Cerebellar cortex (tissue), 1 donor: Measurements from ENCODE around the gene ERG28.

Experiments used
- DNase-seq: peaks from one replicate; pipeline ENCODE4 v3.0.0-alpha.2; 2015; ENCODE audit warnings: low spot score

ERG28 gene

DNA sequence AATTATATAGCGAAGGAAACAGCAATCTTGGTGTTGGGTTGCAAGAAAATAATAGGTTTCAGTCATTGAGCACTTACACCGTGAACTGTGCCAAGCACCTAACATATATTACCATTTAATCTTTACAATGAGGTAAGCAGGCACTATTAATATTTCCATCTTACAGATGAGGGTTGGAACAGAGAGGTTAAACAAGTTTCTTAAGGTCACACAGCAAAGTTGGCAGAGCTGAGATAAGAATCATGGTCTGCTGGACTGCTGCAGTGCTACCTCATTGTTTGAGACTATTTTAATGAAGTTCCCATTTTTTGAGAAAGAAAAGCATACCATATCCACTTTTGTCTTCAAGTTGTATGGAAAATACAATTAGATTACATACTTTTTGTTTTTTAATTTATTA lies 1.7 kb downstream of the ERG28 start:
- no peak for DNase-seq

DNA sequence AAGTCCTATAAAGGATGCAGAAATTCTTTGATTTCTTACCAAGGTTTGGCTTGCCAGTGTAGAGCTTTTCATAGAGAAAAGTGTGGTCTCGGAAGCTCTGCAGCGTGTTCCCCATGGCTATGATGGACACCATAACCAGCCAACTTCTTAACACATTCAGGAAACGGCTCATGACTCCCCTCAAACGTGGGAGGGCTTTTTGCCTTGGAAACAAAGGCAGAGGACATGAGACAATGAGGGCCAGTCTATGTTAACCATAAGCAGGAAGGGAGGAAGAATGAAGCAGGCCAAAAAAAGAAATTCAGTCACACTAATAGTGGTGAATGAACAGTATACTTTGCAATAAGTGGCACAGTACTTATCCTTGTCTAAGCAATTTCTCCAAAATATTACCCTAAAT lies 3.3 kb downstream of the ERG28 start:
- DNase-seq: no peak

DNA sequence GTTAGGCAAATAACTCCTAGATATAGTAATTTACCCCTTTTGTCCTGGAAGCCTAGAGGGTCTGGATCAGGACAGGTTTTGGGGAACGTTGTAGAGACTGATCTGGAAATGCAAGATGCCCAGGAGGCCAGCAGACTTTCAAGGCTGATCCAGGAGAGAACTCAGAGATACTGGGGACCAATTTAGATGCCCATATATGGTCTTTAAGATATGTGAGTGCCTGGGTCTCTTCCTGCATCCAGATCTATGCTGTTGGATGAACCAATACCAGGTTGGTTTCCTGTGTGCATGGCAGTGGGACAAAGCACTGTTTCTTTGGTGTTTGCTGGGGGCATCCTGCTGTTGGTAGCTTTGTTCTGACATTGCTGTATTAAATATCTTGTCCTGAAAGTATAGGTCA lies 5.4 kb downstream of the ERG28 start:
- DNase-seq: no peak

DNA sequence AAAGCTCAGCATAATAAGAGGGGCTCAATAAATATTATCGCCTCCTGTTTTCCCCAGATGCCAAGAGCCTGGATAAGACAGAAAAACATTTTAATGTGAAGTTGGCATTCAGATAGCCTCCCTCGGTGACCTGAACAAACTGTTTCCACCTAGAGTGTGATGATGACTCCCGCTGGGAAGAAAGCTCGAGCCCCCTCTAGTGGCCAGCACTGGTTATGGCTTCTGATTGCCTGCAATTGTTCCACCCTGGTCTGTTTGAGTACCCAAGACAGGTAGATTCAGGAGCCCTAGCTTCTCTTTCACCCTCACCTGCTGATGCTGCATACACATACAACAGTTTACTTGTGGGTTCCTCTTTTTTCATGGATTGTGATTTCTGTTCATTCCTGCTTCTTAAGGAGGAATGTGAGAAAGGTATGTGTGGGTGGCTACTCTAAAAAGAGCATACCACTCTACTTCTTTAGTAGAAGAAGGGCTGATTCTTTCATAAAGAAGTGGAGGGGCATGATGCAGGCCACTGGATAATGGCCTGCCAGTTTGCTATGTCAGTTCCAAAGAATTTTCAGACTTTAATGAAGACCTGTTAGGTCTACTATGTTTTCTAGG lies 6.4 kb downstream of the ERG28 start:
- peak; percentile 80 for DNase-seq

DNA sequence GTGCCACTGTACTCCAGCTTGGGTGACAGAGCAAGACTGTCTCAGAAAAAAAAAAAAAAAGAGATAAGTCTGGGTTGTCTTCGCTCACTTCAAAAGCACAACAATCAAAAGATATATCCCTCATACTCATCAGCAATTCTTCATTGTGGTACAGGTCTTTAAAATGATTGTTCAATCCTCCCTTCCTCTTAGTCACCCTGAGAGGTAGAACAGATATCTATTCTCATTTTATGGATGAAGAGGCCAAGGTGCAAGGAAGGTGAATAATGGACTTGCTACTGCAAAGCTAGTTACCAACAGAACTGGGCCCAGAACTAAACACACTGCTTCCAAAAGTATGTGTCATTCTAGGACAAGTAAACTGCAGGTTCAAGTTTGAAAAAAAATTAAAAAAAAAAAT lies 7.1 kb downstream of the ERG28 start:
- DNase-seq: no peak

DNA sequence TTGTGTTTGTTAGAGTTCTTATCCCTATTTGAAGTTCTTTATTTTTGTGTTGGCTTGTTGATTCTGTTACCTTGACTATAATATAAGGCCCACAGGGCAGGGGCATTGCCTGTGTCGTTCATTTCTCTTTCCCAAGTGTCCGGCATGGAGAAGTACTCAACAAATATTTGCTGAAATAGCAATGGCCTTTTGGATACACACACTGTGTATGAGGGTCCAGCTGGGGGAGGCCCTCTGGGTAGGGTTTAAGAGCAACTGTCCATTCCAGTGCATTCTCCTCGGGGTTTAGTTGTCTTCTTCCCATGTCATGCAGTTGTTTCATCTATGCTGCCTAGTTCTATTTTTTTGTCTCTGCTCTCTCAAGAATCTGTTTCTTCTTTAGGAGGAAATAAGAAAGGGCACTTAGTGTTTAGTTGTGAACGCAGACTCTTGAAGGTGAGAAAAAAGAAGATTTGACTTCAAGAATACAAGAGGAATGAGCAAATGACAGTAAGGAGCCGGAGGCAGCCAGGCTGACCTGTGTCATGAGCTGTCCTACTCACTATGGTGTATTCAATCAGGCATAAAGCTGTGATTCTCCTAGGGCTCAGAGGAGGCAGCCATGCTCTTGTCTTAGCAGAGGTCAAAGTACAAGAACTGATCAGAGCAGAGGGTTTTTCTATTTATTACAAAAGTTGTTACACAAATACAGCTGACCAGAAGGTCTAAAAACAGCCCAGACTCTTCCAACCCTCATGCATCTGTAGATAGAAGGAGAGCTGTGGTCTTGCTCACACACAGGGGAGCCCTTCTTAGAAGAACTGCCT lies 10.2 kb downstream of the ERG28 start:
- no peak for DNase-seq

DNA sequence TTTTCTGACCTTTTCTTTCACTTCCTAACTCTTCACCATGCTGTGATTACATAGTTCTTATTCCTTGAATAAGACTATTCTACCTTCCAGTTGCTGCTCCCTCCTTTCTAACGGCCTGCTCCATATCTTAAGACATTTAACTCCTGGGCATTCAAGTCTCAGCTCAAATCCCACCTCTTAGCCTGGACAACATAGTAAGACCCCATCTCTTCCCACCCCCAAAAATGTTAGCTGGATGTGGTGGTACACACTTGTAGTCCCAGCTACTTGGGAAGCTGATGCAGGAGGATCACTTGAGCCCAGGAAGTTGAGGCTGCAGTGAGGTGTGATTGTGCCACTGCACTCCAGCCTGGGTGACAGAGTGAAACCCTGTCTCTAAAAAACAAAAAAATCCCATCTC lies 10.9 kb downstream of the ERG28 start:
- DNase-seq: no peak

DNA sequence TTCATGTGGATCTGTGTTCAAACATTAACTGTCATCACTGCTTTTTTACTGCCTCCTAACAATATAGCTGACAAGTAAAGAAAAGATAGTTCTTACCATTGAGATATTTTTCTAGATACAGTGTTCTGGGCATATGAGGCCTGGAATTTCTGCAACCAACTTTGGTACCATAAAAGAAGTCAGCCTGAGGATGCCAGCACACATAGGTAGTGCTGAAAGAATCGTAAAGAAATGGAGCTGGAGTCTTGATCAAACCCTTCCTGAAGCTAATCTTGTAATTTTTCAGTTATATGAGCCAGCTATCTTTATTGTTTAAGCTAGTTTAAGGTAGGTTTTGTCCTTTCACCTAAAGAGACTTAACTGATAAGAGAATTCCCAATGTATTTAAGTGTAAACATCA lies 11.3 kb downstream of the ERG28 start:
- no peak for DNase-seq

DNA sequence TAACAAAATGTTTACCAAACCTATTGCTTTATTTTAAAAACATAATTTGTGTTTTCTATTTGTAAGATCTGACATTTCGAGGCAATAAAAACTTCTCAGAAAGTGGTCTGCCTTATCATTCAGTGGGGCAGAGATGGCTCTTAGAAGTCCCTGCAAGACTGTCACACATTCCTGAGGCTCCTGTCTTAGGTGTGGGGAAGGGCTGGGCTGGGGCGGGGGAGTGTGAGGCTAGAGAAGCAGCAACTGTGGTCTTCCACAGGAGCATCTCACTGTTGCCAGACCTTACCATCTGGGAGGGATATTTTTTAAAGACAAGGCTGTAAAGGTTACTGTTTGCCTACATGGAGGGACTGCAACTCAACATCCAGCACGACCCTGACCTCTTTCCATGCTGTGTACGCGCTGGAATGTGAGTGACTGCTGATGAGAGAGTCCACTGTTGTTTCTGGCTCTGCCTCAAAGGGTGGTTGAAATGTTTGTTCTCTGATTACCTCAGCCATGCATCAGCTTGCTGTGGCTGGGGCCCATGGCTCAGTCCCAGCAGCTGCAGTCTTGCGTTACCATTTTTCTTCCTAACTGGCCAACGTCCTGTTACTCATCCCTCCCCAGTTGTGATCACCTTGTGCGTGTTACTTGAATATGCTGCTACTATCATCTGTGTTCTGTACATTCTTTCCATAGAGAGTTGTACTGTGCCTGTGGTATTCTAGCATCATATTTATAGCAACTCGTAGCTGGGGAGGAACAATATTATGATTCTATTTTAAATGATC lies 12.4 kb downstream of the ERG28 start:
- DNase-seq: no peak

DNA sequence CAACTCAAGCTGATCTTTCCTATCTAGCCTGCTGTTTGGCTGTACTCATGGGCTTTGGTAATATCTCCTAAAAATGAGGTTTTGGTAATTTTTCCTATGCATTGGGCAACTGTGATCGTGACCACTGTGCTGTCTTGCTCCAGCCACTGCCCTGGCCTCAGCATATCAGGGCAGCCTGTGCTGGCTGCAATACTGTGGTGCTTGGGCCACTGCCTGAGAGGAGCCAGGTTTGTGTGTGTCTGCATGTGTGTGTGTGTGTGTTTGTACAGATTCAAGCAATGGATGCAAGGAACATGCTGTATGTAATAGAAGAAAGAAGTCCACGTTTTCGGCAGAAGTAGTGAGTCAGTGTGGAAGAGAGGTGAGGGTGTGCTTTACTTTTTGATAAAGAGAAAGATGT lies 13.0 kb downstream of the ERG28 start:
- no peak for DNase-seq

DNA sequence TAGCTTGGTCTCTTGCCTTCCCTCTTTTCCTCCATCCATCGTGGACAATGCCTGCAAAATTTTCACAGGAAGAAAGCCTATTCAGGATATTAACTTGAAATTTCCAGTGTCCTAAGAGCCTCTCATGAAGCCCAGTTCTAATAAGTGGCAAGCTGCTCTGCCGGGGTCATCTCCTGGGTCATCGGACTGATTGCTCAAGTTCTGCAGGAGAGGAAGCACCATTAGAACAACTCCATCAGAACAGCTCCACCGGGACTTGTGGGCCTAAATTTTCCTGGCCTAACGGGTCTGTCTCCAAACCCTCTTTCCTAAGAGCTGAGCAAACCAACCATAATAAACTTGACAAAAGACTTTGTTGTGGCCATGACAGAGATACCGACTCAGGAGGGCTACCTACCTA lies 13.9 kb downstream of the ERG28 start:
- DNase-seq: no peak

DNA sequence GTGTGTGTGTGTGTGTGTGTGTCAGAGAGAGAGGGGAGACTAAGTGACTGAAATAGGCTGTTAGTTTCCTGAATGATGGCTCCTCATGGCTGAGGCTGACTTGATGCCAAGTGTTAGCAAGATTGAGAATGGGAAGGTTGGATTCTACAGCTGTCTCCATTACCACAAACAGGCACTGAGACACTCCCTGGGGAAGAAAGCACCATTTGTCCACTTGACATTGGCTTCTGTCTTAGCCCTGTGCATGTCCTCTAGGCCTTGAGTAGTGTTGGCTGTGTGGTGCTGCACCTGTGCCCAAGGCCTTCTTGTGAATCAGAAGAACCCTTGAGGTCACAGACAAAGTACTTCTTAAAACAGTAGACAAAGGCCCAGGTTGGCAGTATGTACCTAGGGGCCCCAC lies 15.6 kb downstream of the ERG28 start:
- no peak for DNase-seq

DNA sequence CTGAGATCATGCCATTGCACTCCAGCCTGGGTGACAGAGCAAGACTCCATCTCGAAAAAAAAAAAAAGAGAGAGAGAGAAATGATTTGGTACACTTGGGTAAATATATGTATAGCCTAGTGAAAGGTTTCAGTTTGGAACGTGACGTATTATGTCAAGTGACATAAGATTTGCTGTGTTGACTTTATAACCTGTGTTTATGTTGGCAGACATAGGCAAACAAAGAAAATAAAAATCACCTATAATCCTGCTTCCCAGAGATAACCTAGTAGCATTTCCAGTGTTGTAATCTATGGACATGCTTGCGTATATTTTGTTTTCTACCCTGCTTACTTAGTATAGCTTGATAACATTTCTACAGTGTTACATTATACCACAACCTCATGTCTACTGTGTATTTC lies 16.7 kb downstream of the ERG28 start:
- no peak for DNase-seq

DNA sequence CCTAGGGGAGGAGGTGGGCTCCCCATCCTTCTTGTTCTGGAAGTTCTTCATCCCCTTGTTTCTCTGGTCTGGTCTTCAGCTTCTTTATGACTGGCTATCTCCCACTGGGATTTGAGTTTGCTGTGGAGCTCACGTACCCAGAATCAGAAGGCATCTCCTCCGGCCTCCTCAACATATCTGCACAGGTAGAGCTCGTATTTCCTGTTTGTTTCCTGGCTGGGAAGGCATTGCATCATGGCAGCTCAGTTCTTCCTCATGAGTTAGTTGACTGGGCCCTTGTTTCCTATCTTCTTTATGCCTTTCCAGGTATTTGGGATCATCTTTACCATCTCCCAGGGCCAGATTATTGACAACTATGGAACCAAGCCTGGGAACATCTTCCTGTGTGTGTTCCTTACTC lies 19.8 kb downstream of the ERG28 start:
- no peak for DNase-seq

DNA sequence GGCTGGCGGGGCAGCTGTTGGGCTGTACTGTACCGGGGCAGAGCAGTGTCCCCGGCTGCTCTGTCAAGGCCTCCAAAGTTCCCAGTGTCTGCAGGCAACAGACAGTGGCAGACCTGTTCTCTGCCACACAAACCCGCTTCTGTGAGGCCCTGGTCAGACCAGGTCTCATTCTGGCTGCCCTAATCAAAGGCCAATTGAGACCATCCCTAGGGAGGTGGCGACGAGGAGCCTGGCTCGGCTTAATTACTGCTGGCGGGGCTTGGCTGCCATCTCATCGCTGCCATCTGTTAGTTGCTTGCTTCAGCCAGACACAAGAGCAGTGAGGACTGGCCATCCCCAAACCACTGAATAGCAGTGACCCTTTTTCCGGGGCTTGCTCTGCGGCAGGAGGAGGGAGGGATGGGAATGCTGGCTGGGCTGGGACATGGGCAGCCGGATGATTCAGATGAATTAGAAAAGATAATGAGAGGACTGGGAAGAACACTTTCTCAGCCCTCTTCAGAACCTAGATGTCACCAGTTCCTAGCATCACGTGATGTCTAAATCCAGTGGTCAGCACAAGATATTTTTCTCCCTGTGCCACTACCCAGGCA lies 24.5 kb downstream of the ERG28 start:
- peak; percentile 71 for DNase-seq

DNA sequence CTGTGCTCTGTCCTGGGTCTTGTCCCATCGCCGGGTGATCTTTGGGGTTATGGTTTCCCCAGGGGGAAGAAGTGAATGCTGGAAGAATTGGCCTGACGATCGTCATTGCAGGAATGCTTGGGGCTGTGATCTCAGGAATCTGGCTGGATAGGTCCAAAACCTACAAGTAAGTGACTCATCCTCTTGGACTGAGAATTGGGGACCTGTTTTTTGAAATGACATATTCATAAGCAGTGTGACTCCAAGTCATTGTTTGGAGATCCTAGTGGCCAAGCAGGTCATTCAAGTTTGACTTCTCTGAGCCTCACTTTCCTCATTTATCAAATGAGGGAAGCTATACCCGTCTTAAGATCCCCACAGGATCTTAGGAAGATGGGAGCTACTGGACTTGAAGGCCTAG lies 25.8 kb downstream of the ERG28 start:
- DNase-seq: no peak

DNA sequence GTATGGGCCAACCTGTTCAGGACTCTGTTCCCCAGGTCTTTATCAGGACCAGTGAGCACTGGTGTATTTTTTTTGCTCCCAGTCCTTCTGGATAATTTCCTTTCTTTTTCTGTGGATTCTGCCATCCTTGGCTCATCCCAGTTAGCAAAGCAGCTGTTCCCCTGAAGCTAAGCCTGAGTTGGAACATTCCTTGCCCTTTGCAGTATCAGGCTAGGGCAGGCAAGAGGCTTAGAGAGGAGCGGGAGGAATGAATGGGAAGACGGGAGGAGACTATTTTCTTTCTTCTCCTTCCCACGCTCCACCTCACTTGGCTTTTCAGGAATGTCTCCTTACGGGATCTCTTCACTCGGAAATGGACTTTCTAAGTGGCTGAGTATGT lies 29.2 kb downstream of the ERG28 start:
- no peak for DNase-seq

DNA sequence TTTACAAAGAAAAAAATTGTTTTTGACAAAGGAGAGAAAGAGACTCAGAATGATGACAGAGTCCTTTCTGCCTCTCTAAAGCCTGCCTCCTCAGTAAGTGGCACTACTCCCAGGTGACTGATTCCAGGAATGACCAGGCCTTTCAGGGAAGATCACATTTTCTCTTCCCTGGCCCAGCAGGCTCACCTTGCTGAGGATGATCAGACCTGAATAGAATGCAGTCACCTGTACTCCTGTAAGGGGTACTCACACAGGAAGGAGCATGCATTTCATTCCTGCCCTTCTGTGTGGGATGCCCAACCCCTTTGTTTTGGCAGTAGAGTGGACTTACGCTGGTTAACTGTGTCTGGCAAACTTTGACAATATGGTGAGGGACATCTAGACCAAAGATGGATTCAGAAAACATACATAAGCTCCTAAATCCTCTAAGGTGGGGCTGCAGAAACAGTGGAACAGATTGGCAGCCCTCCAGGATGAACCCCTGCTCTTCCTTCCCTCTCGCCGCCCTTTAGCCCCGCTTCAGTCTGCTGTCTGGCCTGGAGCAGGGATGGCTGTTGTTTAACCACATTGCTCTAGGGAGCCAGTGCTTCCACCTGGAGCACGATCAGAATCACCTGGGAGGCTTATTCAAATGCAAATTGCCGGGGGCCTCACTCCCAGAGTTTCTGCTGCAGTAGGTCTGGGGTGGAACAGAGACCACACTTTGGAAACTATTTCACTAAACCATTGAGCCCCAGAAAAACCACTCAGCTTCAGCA lies 29.8 kb downstream of the ERG28 start:
- DNase-seq: no peak

DNA sequence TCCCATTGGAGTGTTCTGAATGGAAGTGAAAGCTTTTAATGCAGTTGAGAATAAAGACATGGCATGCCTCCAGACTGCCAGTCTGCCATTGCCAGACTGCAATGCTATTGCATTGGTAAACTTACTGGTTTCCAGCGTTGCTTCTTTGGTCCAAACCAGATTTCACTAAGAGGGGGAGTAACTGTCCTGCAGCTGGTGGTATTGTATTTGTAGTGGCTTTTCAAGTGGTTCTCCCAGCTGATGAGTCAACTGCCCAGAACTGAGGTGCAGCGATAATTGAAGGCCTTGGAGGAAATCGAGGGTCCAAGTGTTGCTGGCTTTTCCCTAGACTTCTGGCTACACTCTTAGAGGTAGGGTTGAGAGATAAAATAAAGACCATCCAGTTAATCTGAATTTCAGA lies 31.9 kb downstream of the ERG28 start:
- DNase-seq: no peak

DNA sequence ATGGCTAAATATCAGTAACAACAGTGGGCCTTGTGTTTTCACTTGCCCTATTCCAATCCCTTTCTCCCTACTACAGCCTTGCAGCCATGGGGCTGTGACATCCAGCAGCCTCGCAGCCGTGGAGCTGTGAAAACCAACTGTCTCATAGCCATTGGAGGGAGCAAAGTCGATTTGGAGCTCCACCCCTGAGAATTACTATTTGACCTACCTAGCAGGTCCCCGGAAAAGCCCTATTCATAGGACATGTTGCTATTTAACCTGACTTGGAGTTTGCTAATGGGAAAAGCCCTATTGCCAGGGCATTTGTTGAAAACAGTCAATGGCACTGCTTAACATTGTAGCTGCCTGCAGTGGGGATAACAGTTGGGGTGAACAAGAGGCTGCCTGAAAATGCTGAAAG lies 33.3 kb downstream of the ERG28 start:
- DNase-seq: no peak

DNA sequence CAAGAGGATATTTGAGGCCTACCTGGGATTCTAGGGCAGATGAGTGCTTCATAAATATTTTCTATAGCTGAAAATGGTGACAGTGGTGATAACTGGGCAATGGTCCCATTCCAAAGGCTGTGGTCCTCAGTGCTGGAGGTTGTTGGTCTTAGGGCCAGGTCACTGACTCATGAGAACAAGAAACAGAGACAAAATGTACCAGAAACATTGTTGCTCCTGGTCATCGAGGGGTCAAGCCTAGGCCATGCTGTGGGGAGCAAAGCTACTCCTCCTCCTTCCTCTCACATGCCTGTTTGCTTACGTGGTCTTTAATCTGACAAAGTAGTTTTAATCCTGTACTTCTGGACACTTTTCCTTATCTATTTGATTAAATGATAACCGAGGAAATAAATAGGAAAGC lies 33.8 kb downstream of the ERG28 start:
- no peak for DNase-seq

DNA sequence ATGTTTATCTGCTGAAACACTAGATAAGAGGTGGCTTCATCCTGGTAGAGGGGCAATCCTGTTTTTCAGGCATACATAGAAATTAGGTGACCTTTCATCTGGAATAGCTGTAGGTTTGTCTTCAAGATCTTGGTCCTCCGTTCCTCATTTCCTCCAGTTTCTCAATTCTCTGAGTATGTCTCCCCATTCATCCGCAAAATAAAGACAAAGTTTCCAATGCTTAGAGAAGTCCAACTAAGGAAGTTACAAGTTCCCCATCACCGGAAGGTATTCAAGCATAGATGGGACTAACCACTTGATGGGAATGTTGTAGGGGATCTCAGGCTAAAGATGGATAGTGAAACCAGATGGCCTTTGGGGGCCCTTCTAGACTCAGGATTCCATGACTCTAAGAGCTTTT lies 34.3 kb downstream of the ERG28 start:
- no peak for DNase-seq
